ENCODE results near the gene EXOC4.
A peak's percentile ranks its signal among the peaks of the same experiment; 100 is the strongest.

Gene EXOC4

GRCh38 chr7:133480868-133481267 is 228.0 kb downstream of the EXOC4 start (continued):
- TF ChIP-seq ZBTB49 (tag by site-specific recombination; IDR thresholded peaks at IDR 0.05; ENCODE audit: low read depth) (no peak), ZNF155 (tag by site-specific recombination; IDR thresholded peaks at IDR 0.05) (no peak), ZSCAN30 (tag by site-specific recombination; IDR thresholded peaks at IDR 0.05) (no peak), ZNF114 (tag by site-specific recombination; IDR thresholded peaks at IDR 0.05) (no peak), ZNF324 (tag by site-specific recombination; IDR thresholded peaks at IDR 0.05) (no peak), ZSCAN23 (tag by site-specific recombination; IDR thresholded peaks at IDR 0.05) (no peak), ZNF596 (tag by site-specific recombination; IDR thresholded peaks at IDR 0.05) (no peak), CTCF (tag by site-specific recombination; IDR thresholded peaks at IDR 0.05) (no peak), RBAK (tag by site-specific recombination; IDR thresholded peaks at IDR 0.05) (no peak), ZNF19 (tag by site-specific recombination; IDR thresholded peaks at IDR 0.05; ENCODE audit: low read depth) (no peak), BCL6B (tag by site-specific recombination; IDR thresholded peaks at IDR 0.05) (no peak), ZNF2 (tag by site-specific recombination; IDR thresholded peaks at IDR 0.05) (no peak), ZNF366 (tag by site-specific recombination; conservative IDR thresholded peaks at IDR 0.05) (no peak), ZNF830 (tag by site-specific recombination; IDR thresholded peaks at IDR 0.05; ENCODE audit: low read depth) (no peak)

DNA sequence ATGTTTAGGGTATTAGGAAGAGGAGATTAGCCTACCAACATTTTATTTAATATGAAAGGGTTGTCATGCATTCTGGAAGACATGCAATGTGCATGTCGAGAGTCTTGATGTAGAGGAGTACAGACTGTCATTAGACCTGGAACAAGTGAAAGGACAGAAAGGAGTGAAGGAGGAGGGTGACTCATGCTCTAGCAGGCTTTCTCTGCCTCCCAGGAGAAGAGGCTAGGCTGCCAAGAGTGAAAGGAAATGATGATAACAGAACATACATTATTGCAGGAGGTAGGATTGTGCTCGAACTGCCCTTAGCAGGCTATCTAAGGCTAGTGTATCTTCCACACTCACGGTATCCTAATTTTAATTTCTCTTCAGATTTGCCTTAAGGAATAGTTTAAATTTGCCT is 228.8 kb downstream of the EXOC4 start:
- TF ChIP-seq GLIS1 (tag by site-specific recombination; IDR thresholded peaks at IDR 0.05) (peak; percentile 74), ZBTB49 (tag by site-specific recombination; IDR thresholded peaks at IDR 0.05; ENCODE audit: low read depth) (no peak), ZNF24 (tag by site-specific recombination; IDR thresholded peaks at IDR 0.05) (peak; percentile 57; the same call in 1 of the 2 replicates), ZBTB17 (tag by site-specific recombination; IDR thresholded peaks at IDR 0.05) (peak; percentile 70), PRDM1 (tag by site-specific recombination; IDR thresholded peaks at IDR 0.05) (peak; percentile 92), ZNF600 (tag by site-specific recombination; IDR thresholded peaks at IDR 0.05) (peak; percentile 22; the same call in 1 of the 2 replicates), SCRT1 (tag by site-specific recombination; IDR thresholded peaks at IDR 0.05; ENCODE audit: borderline replicate concordance) (no peak), IKZF3 (tag by site-specific recombination; IDR thresholded peaks at IDR 0.05) (peak; percentile 66)
- TF ChIP-seq, protein P1, sequence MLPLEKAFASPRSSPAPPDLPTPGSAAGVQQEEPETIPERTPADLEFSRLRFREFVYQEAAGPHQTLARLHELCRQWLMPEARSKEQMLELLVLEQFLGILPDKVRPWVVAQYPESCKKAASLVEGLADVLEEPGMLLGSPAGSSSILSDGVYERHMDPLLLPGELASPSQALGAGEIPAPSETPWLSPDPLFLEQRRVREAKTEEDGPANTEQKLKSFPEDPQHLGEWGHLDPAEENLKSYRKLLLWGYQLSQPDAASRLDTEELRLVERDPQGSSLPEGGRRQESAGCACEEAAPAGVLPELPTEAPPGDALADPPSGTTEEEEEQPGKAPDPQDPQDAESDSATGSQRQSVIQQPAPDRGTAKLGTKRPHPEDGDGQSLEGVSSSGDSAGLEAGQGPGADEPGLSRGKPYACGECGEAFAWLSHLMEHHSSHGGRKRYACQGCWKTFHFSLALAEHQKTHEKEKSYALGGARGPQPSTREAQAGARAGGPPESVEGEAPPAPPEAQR (tag by site-specific recombination; IDR thresholded peaks at IDR 0.05) = no peak
- Histone ChIP-seq H3K27ac (ENCODE audit: extremely low read depth, low read depth, low read length) (no peak overlapping the region), H3K4me1 (ENCODE audit: control insufficient read depth, insufficient read depth, low read length) (peaks cover 18% of the 10 kb centered on the region), H3K4me3 (ENCODE audit: low read depth, low read length) (no peak overlapping the region), H3K36me3 (ENCODE audit: control insufficient read depth in 2 of 2, insufficient read depth in 1 of 2, low read length in 2 of 2) (no peaks in the 10 kb centered on the region), H3K9me3 (ENCODE audit: control insufficient read depth, insufficient read depth, low read depth, low read length) (no peaks in the 10 kb centered on the region)
- ChIA-PET POLR2A (no interaction called here), CTCF (no interaction called here)
